K562 treated with DMSO at 1 percent for 4 hours (cell line): ENCODE measurements around the gene GRK7. TPM values are rescaled to one million over a fixed set of nuclear protein-coding genes. Genes with fewer than 3 reads are reported as not detected.

Experiments used
- total RNA-seq: library from RNA; unstranded; fragments of 300-600 nt; gene quantifications from 2 replicates; pipeline ENCODE4 v1.2.3, GENCODE V29; 2022; ENCODE audit not compliant: insufficient read depth

The GRK7 gene, protein sequence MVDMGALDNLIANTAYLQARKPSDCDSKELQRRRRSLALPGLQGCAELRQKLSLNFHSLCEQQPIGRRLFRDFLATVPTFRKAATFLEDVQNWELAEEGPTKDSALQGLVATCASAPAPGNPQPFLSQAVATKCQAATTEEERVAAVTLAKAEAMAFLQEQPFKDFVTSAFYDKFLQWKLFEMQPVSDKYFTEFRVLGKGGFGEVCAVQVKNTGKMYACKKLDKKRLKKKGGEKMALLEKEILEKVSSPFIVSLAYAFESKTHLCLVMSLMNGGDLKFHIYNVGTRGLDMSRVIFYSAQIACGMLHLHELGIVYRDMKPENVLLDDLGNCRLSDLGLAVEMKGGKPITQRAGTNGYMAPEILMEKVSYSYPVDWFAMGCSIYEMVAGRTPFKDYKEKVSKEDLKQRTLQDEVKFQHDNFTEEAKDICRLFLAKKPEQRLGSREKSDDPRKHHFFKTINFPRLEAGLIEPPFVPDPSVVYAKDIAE (N-terminal part only)
- total RNA-seq: not detected in 2 replicates

GRCh38 chr3:141763088-141763750 lies at the start of gene GRK7:
GRK7 (plus strand) TSS chr3:141763408; CDS start chr3:141778285, 14,877 bp downstream.

DNA sequence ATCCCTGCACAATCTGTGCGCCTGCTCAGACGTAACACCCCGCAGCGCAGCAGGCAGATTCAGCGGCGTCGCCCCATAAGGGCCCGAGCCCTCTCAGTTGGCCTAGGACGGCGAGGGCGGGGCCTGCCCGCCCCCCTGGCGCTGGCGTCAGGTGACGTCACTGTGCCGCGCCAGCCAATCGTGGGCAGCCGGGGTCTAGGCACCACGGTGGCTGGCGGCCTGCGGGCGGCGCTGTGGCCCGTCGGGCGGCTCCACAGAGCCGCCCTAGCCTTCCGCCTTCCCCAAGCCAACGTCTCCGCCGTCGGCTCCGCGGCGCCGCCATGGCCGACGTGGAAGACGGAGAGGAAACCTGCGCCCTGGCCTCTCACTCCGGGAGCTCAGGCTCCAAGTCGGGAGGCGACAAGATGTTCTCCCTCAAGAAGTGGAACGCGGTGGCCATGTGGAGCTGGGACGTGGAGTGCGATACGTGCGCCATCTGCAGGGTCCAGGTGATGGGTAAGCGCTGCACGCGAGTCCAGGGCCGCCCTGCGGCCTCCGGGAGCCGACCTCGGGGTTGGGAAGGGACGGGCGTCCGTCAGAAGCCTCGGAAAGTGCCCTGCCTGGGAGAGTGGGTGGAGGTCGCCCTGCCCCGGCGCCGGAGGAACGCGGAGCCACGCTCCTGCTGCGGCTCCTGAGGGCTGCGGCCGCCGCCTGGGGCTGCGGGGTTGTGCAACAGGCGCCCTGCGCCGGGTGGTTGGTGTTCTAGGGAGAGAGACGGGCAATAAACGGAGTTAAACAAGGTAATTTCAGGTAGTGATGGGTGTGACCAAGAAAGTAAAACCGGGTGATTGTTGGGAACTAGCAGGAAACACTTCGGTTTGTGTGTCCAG lies 25.0 kb upstream of the GRK7 start, which contains the start of gene RNF7:
TSS of gene RNF7 (plus strand) at position 277 of the 869 bp plus-strand sequence. CDS start at position 321, 44 bp downstream.

Other genes starting within 250 kb of the GRK7 start
- 71.2 and 101 TPM in 2 replicates for gene RNF7, start 25.1 kb upstream of the GRK7 start, total RNA-seq
- gene ATP1B3, start 113.2 kb downstream of the GRK7 start, total RNA-seq: 114 and 175 TPM in 2 replicates